ENCODE data around the gene SSTR4. TPM values are rescaled to one million over a fixed set of nuclear protein-coding genes. Genes with fewer than 3 reads are reported as not detected.

SSTR4 gene
- total RNA-seq, 2 donors from 2014 or later: not detected

- Histone ChIP-seq H3K36me3 (no peaks in the 10 kb centered on the region), H3K27ac (no peak overlapping the region), H3K9me3 (no peaks in the 10 kb centered on the region), H3K27me3 (peaks cover 5 to 11% of the 10 kb centered on the region in 2 donors), H3K4me1 (peaks cover 0 to 6% of the 10 kb centered on the region in 2 donors), H3K4me3 (no peak overlapping the region)
- no peak for DNase-seq (ENCODE audit: low spot score)
- TF ChIP-seq CTCF (IDR thresholded peaks at IDR 0.05): no peak
Observed at GRCh38 chr20:23039136-23039875, 4.2 kb downstream of the SSTR4 start.

DNA sequence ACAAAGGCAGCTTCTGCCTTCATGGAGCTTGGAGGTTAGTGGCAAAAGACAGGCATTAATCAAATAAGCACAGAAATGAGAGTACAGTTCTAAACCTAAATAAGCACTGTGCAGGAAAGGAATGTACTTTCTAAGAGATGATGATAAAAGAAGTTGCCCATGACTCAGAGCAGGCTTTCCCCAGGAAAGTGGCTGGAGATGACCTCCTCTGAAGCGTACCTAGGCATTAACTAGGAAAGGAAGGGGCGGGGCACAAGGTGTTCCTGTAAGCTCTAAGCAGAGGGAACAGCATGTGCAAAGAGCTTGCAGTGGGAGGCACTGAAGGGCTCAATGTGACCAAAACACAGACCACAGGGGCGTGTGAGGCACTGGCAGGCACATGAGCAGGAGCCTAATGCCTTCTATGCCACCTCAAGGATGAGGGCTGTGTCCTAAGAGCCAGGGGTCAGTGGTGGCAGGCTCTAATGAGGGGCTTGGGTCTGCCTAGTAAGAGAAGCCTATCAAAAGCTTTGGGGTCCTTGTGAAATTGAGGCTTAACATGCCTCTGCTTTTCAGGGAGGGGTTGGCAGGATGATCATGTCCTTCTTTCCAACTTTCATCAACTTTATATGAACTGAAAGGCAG lies 4.9 kb downstream of the SSTR4 start:
- DNase-seq (ENCODE audit: low spot score): no peak
- no peak for TF ChIP-seq CTCF (IDR thresholded peaks at IDR 0.05)
- H3K4me1 ChIP-seq: peaks cover 0 to 8% of the 10 kb centered on the region in 2 donors
- H3K4me3 ChIP-seq: no peak overlapping the region
- H3K9me3 ChIP-seq: no peaks in the 10 kb centered on the region
- no peaks in the 10 kb centered on the region for H3K36me3 ChIP-seq
- H3K27me3 ChIP-seq: peaks cover 5 to 11% of the 10 kb centered on the region in 2 donors
- no peak overlapping the region for H3K27ac ChIP-seq

GRCh38 chr20:23042270-23042669 lies 7.2 kb downstream of the SSTR4 start:
- no peaks in the 10 kb centered on the region for H3K36me3 ChIP-seq
- no peak overlapping the region for H3K4me3 ChIP-seq
- no peak overlapping the region for H3K27ac ChIP-seq
- TF ChIP-seq CTCF (IDR thresholded peaks at IDR 0.05): no peak
- peaks cover 0 to 26% of the 10 kb centered on the region in 2 donors for H3K4me1 ChIP-seq
- DNase-seq (ENCODE audit: low spot score): no peak
- no peaks in the 10 kb centered on the region for H3K9me3 ChIP-seq
- H3K27me3 ChIP-seq: peaks cover 0 to 5% of the 10 kb centered on the region in 2 donors

- H3K4me1 ChIP-seq: peaks cover 0 to 37% of the 10 kb centered on the region in 2 donors
- TF ChIP-seq CTCF (IDR thresholded peaks at IDR 0.05): no peak
- DNase-seq (ENCODE audit: low spot score): no peak
- no peak overlapping the region for H3K4me3 ChIP-seq
- no peak overlapping the region for H3K27ac ChIP-seq
- H3K9me3 ChIP-seq: no peaks in the 10 kb centered on the region
- no peaks in the 10 kb centered on the region for H3K36me3 ChIP-seq
- H3K27me3 ChIP-seq: peaks cover 0 to 8% of the 10 kb centered on the region in 2 donors
Observed at GRCh38 chr20:23043376-23043775, 8.3 kb downstream of the SSTR4 start.

GRCh38 chr20:23046431-23046830 lies 11.3 kb downstream of the SSTR4 start:
- Histone ChIP-seq H3K9me3 (no peaks in the 10 kb centered on the region), H3K36me3 (no peaks in the 10 kb centered on the region), H3K4me3 (peak overlapping the region; percentile 52 to 63), H3K4me1 (peaks cover 0 to 66% of the 10 kb centered on the region in 2 donors), H3K27ac (no peak overlapping the region), H3K27me3 (peaks cover 0 to 11% of the 10 kb centered on the region in 2 donors)
- DNase-seq (ENCODE audit: low spot score): no peak
- no peak for TF ChIP-seq CTCF (IDR thresholded peaks at IDR 0.05)
